ENCODE data around the gene ZSCAN30. TPM values are rescaled to one million over a fixed set of nuclear protein-coding genes. Genes with fewer than 3 reads are reported as not detected.

ZSCAN30 gene
- polyA plus RNA-seq = 1 to 10 TPM in 2 of 3 donors, not detected in 1; 3.4 to 4.7 TPM

- Mint-ChIP-seq H3K36me3 (peaks cover 0 to 13% (median 7%) of the 10 kb centered on the region in 3 donors), H3K4me1 (peaks cover 53 to 70% of the 10 kb centered on the region in 2 donors), H3K4me3 (peak within 1 kb of the TSS; percentile 94 to 99 (median 96)), H3K9me3 (no peaks in the 10 kb centered on the region), H3K27me3 (ENCODE audit: low read depth in 3 of 3) (peaks cover 10 to 16% (median 12%) of the 10 kb centered on the region in 3 donors), H3K27ac (peak within 1 kb of the TSS; percentile 95 to 100 (median 97))
- DNase-seq = peak; percentile 95 to 96 (median 95)
These were observed at the start of gene ZSCAN30 for GRCh38 chr18:35290094-35290735. Gene ZSCAN30, minus strand, starts transcription at chr18:35290229. Its CDS starts 25,877 bp downstream, at chr18:35264352.

- no peak for DNase-seq
- H3K27ac Mint-ChIP-seq = no peak overlapping the region
- no peak overlapping the region for H3K4me3 Mint-ChIP-seq
- peaks cover 21 to 83% of the 10 kb centered on the region in 2 donors for H3K4me1 Mint-ChIP-seq
- H3K36me3 Mint-ChIP-seq = peaks cover 29 to 72% (median 47%) of the 10 kb centered on the region in 3 donors
- H3K9me3 Mint-ChIP-seq = no peaks in the 10 kb centered on the region
- peaks cover 0 to 2% (median 0%) of the 10 kb centered on the region in 3 donors for H3K27me3 Mint-ChIP-seq (ENCODE audit: low read depth in 3 of 3)
These were observed 47.3 kb upstream of the ZSCAN30 start for GRCh38 chr18:35337286-35337685.

GRCh38 chr18:35335866-35336265 is 45.8 kb upstream of the ZSCAN30 start:
- no peak for DNase-seq
- peak overlapping the region in 2 of 6 donors; percentile 3 to 63 for H3K27ac Mint-ChIP-seq
- no peaks in the 10 kb centered on the region for H3K9me3 Mint-ChIP-seq
- peaks cover 29 to 72% (median 47%) of the 10 kb centered on the region in 3 donors for H3K36me3 Mint-ChIP-seq
- peaks cover 21 to 75% of the 10 kb centered on the region in 2 donors for H3K4me1 Mint-ChIP-seq
- H3K27me3 Mint-ChIP-seq (ENCODE audit: low read depth in 3 of 3) = peaks cover 0 to 2% (median 0%) of the 10 kb centered on the region in 3 donors
- no peak overlapping the region for H3K4me3 Mint-ChIP-seq

- Mint-ChIP-seq H3K4me1 (peaks cover 14 to 64% of the 10 kb centered on the region in 2 donors), H3K27me3 (ENCODE audit: low read depth in 3 of 3) (peaks cover 0 to 2% (median 0%) of the 10 kb centered on the region in 3 donors), H3K4me3 (no peak overlapping the region), H3K9me3 (no peaks in the 10 kb centered on the region), H3K27ac (peak overlapping the region in 5 of 6 donors; percentile 10 to 45 (median 20)), H3K36me3 (peaks cover 29 to 65% (median 40%) of the 10 kb centered on the region in 3 donors)
- no peak for DNase-seq
These were observed 44.8 kb upstream of the ZSCAN30 start for GRCh38 chr18:35334821-35335220.

- peaks cover 29 to 58% (median 34%) of the 10 kb centered on the region in 3 donors for H3K36me3 Mint-ChIP-seq
- no peaks in the 10 kb centered on the region for H3K9me3 Mint-ChIP-seq
- peaks cover 9 to 58% of the 10 kb centered on the region in 2 donors for H3K4me1 Mint-ChIP-seq
- H3K4me3 Mint-ChIP-seq = no peak overlapping the region
- no peak for DNase-seq
- H3K27me3 Mint-ChIP-seq (ENCODE audit: low read depth in 3 of 3) = peaks cover 0 to 2% (median 0%) of the 10 kb centered on the region in 3 donors
- H3K27ac Mint-ChIP-seq = peak overlapping the region in 3 of 6 donors; percentile 13 to 43 (median 20)
These were observed 44.2 kb upstream of the ZSCAN30 start for GRCh38 chr18:35334212-35334611.

GRCh38 chr18:35331367-35332087 is 41.5 kb upstream of the ZSCAN30 start:
- Mint-ChIP-seq H3K4me3 (no peak overlapping the region), H3K36me3 (peaks cover 14 to 35% (median 24%) of the 10 kb centered on the region in 3 donors), H3K27ac (no peak overlapping the region)

GRCh38 chr18:35328868-35329267 is 38.8 kb upstream of the ZSCAN30 start:
- Mint-ChIP-seq H3K4me1 (peaks cover 0 to 8% of the 10 kb centered on the region in 2 donors), H3K36me3 (peaks cover 10 to 14% (median 14%) of the 10 kb centered on the region in 3 donors), H3K9me3 (peaks cover 0 to 2% (median 0%) of the 10 kb centered on the region in 6 donors), H3K4me3 (no peak overlapping the region), H3K27me3 (ENCODE audit: low read depth in 3 of 3) (no peaks in the 10 kb centered on the region), H3K27ac (no peak overlapping the region)
- no peak for DNase-seq

More at GRCh38 chr18:35331367-35332087, 41.5 kb upstream of the ZSCAN30 start:
- peaks cover 0 to 2% (median 0%) of the 10 kb centered on the region in 6 donors for H3K9me3 Mint-ChIP-seq
- DNase-seq = no peak
- H3K4me1 Mint-ChIP-seq = peaks cover 0 to 34% of the 10 kb centered on the region in 2 donors
- no peaks in the 10 kb centered on the region for H3K27me3 Mint-ChIP-seq (ENCODE audit: low read depth in 3 of 3)

GRCh38 chr18:35326695-35327387 is 36.8 kb upstream of the ZSCAN30 start:
- no peak overlapping the region for H3K4me3 Mint-ChIP-seq
- H3K9me3 Mint-ChIP-seq = peaks cover 0 to 2% (median 0%) of the 10 kb centered on the region in 6 donors
- no peak overlapping the region for H3K27ac Mint-ChIP-seq
- H3K27me3 Mint-ChIP-seq (ENCODE audit: low read depth in 3 of 3) = peaks cover 0 to 6% (median 0%) of the 10 kb centered on the region in 3 donors
- H3K4me1 Mint-ChIP-seq = no peaks in the 10 kb centered on the region
- DNase-seq = no peak
- H3K36me3 Mint-ChIP-seq = peaks cover 0 to 7% (median 6%) of the 10 kb centered on the region in 3 donors

GRCh38 chr18:35324926-35325655 is 35.1 kb upstream of the ZSCAN30 start:
- Mint-ChIP-seq H3K27ac (no peak overlapping the region), H3K27me3 (ENCODE audit: low read depth in 3 of 3) (peaks cover 0 to 6% (median 0%) of the 10 kb centered on the region in 3 donors), H3K36me3 (peaks cover 0 to 7% (median 6%) of the 10 kb centered on the region in 3 donors), H3K4me1 (no peaks in the 10 kb centered on the region), H3K4me3 (no peak overlapping the region), H3K9me3 (peaks cover 0 to 2% (median 0%) of the 10 kb centered on the region in 6 donors)
- no peak for DNase-seq

- H3K4me3 Mint-ChIP-seq = no peak overlapping the region
- H3K4me1 Mint-ChIP-seq = no peaks in the 10 kb centered on the region
- peaks cover 0 to 6% (median 4%) of the 10 kb centered on the region in 3 donors for H3K36me3 Mint-ChIP-seq
- no peaks in the 10 kb centered on the region for H3K9me3 Mint-ChIP-seq
- no peak overlapping the region for H3K27ac Mint-ChIP-seq
- DNase-seq = no peak
- peaks cover 0 to 6% (median 0%) of the 10 kb centered on the region in 3 donors for H3K27me3 Mint-ChIP-seq (ENCODE audit: low read depth in 3 of 3)
These were observed 32.7 kb upstream of the ZSCAN30 start for GRCh38 chr18:35322486-35323458.

- H3K36me3 Mint-ChIP-seq = peaks cover 29 to 37% (median 34%) of the 10 kb centered on the region in 3 donors
- no peak overlapping the region for H3K4me3 Mint-ChIP-seq
- peaks cover 34 to 82% (median 64%) of the 10 kb centered on the region in 6 donors for H3K9me3 Mint-ChIP-seq
- H3K27ac Mint-ChIP-seq = no peak overlapping the region
- DNase-seq = no peak
- H3K4me1 Mint-ChIP-seq = no peaks in the 10 kb centered on the region
- H3K27me3 Mint-ChIP-seq (ENCODE audit: low read depth in 3 of 3) = no peaks in the 10 kb centered on the region
These were observed 21.5 kb upstream of the ZSCAN30 start for GRCh38 chr18:35311496-35311895.

All from immature natural killer cell (primary cell).